ENCODE data around the gene COMMD1.
"Not testable (repeated sequence)": the region's sequence is repeated elsewhere in the genome, so short reads cannot be mapped to it uniquely, and the experiment has no call there.

Gene COMMD1

GRCh38 chr2:61905372-61906185 lies at the start of gene COMMD1:
Gene COMMD1 (plus strand): TSS chr2:61905674. CDS start chr2:61905679, 5 bp downstream.
- peak; percentile 43 to 74 for DNase-seq (ENCODE audit: extremely low read depth in 1 of 2, low read depth in 1 of 2)

- no peak for DNase-seq (ENCODE audit: extremely low read depth in 1 of 2, low read depth in 1 of 2)
Observed at GRCh38 chr2:61857224-61857623, 48.2 kb upstream of the COMMD1 start.

GRCh38 chr2:61862085-61862484 lies 43.4 kb upstream of the COMMD1 start:
- no peak for DNase-seq (ENCODE audit: extremely low read depth in 1 of 2, low read depth in 1 of 2)

- DNase-seq (ENCODE audit: extremely low read depth in 1 of 2, low read depth in 1 of 2): not testable (repeated sequence)
Observed at GRCh38 chr2:61866482-61867089, 38.9 kb upstream of the COMMD1 start.

- DNase-seq (ENCODE audit: extremely low read depth in 1 of 2, low read depth in 1 of 2): no peak
Observed at GRCh38 chr2:61876400-61876799, 29.1 kb upstream of the COMMD1 start.

GRCh38 chr2:61877571-61878245 lies 27.8 kb upstream of the COMMD1 start:
- no peak for DNase-seq (ENCODE audit: extremely low read depth in 1 of 2, low read depth in 1 of 2)

GRCh38 chr2:61878761-61879160 lies 26.7 kb upstream of the COMMD1 start:
- DNase-seq (ENCODE audit: extremely low read depth in 1 of 2, low read depth in 1 of 2): no peak

GRCh38 chr2:61879351-61879750 lies 26.1 kb upstream of the COMMD1 start:
- DNase-seq (ENCODE audit: extremely low read depth in 1 of 2, low read depth in 1 of 2): not testable (repeated sequence)

- no peak for DNase-seq (ENCODE audit: extremely low read depth in 1 of 2, low read depth in 1 of 2)
Observed at GRCh38 chr2:61882850-61883249, 22.6 kb upstream of the COMMD1 start.

- no peak for DNase-seq (ENCODE audit: extremely low read depth in 1 of 2, low read depth in 1 of 2)
Observed at GRCh38 chr2:61885896-61886603, 19.4 kb upstream of the COMMD1 start.

- DNase-seq (ENCODE audit: extremely low read depth in 1 of 2, low read depth in 1 of 2): no peak
Observed at GRCh38 chr2:61887717-61888266, 17.7 kb upstream of the COMMD1 start.

GRCh38 chr2:61888267-61889055 lies 17.0 kb upstream of the COMMD1 start, which contains the start of gene CCT4:
Gene CCT4 (minus strand): TSS chr2:61888656. CDS start chr2:61888507, 149 bp downstream.
- peak; percentile 69 to 91 for DNase-seq (ENCODE audit: extremely low read depth in 1 of 2, low read depth in 1 of 2)

GRCh38 chr2:61898810-61899209 lies 6.7 kb upstream of the COMMD1 start:
- no peak for DNase-seq (ENCODE audit: extremely low read depth in 1 of 2, low read depth in 1 of 2)

GRCh38 chr2:61900281-61900680 lies 5.2 kb upstream of the COMMD1 start:
- DNase-seq (ENCODE audit: extremely low read depth in 1 of 2, low read depth in 1 of 2): no peak

- DNase-seq (ENCODE audit: extremely low read depth in 1 of 2, low read depth in 1 of 2): no peak
Observed at GRCh38 chr2:61906186-61906470, 654 bp downstream of the COMMD1 start.

GRCh38 chr2:61909116-61909515 lies 3.6 kb downstream of the COMMD1 start:
- no peak for DNase-seq (ENCODE audit: extremely low read depth in 1 of 2, low read depth in 1 of 2)

GRCh38 chr2:61910603-61911002 lies 5.1 kb downstream of the COMMD1 start:
- DNase-seq (ENCODE audit: extremely low read depth in 1 of 2, low read depth in 1 of 2): no peak

- DNase-seq (ENCODE audit: extremely low read depth in 1 of 2, low read depth in 1 of 2): no peak
Observed at GRCh38 chr2:61911510-61911909, 6.0 kb downstream of the COMMD1 start.

GRCh38 chr2:61914794-61915193 lies 9.3 kb downstream of the COMMD1 start:
- not testable (repeated sequence) for DNase-seq (ENCODE audit: extremely low read depth in 1 of 2, low read depth in 1 of 2)

- DNase-seq (ENCODE audit: extremely low read depth in 1 of 2, low read depth in 1 of 2): no peak
Observed at GRCh38 chr2:61920548-61920947, 15.1 kb downstream of the COMMD1 start.

All from activated CD8-positive, alpha-beta memory T cell treated with anti-CD3 and anti-CD28 coated beads for 1 hour (primary cell).